NCI-H524 (cell line): ENCODE measurements around the gene IGF1R.

Experiments
- DNase-seq, 2 experiments: peaks; one replicate each; lab custom pipeline; 2025; lab: John Stamatoyannopoulos, UW

The IGF1R gene

DNA sequence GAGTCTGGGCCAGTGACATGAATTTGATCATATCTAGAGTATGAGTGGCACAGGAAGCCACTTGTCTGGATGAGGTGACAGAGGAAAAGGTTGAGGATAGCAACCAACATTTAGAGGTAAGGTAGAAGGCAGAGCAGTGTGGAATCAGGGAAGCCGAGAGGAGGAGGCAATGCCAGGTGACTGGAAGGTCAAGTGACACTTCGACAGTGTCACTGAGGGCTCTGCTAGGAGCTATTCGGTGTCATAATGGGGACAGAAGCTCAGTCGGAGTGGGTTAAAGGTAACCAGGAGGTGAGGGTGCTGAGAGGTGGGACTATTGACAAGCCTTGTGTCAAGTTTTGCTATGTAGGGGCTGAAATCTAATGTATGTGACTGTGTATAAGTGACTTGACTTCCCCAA is 56.7 kb downstream of the IGF1R start:
- DNase-seq, result no peak

DNA sequence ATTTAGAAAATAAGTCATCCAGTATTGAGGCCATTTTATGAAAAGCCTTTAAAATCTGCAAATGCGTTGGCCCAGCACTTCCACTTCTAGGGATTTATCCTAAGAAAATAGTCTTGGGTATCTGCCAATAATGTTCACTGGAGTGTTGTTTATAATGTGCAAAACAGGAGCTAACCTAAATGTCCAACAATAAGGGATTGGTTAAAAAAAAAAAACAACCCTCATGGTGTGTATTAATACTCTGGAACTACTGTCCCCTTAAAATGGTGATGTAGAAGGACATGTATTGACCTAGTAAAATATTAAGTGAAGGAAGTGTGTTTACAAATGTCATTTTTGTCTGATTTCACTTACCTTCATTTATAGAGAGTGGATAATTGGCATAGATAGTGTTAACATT is 58.0 kb downstream of the IGF1R start:
- no peak for DNase-seq

DNA sequence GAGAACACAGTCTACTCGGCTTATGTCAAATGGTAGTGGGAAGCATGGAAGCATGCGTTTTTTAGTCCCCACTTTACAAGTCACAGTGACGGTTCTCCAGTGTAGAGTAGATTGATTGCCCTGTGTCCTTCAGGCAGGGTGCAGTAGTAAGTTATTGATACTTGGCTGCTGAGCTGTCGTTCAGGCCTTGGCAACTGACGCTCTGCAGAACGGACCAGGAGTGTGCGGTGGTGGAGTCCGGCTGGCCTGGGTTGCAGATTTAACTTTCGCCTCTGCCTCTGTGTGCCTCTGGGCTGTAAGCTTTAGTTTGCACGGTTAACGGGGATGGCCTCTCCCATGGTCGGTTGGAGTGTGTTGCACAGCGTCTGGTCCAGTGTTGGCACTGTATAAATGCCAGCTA is 58.6 kb downstream of the IGF1R start:
- no peak for DNase-seq

GRCh38 chr15:98708037-98708590 is 59.8 kb downstream of the IGF1R start:
- DNase-seq, result no peak

DNA sequence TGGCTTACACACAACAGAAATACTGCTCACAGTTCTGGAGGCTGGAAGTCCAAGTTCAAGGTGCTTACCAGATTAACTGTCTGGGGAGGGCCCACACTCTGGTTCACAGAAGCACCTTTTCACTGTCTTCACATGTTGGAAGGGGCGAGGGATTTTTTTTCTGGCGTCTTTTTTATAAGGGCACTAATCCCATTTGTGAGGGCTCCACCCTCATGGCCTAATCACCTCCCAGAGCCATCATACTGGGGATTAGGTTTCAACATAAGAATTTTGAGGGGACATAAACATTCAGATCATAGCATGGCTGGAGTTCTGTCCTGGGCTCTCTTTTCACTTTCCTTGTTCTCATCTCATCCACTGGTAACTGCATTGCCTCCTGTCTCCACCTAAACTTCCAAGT is 63.5 kb downstream of the IGF1R start:
- no peak for DNase-seq

- DNase-seq, result no peak
Observed at GRCh38 chr15:98712845-98713584, 64.7 kb downstream of the IGF1R start.

DNA sequence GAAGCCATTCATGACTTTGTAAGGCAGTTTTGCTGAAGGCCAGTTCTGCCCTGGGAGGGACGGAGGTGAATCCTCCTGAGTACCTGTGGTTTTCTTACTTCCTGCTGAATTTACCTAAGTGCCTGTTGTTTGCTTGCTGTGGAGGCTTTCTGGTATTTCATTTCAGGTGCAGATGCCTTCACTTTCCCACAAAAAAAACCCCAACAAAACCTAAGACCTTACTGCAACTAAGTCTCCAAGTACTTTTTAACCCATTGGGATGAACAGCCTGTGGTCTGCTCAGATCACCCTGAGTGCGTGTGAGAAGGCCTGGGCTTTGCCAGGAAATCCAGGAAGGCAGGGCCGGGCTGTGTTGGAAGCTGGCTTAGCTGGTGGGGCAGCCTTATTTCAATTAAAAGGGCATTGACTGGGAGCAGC is 65.3 kb downstream of the IGF1R start:
- no peak for DNase-seq

DNA sequence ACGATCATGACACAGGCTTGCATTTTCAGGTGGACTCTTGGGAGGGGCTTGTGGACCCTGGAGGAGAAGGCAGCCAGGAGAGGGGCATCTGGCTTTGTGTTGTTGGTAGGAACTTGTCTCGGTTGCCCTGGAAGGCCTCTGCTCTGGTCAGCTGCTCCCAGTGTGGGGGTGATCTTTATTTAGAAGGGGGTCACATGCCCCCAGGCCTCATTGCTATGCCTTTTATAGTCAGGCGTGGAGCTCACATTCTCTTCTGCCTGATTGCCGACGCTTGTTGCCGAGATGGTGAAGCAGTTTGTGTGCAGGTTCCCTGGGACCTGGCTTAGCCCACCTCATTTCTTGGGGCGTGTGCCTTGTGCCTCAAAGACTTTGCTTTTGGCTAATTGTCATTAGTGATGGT is 66.6 kb downstream of the IGF1R start:
- DNase-seq, result no peak

DNA sequence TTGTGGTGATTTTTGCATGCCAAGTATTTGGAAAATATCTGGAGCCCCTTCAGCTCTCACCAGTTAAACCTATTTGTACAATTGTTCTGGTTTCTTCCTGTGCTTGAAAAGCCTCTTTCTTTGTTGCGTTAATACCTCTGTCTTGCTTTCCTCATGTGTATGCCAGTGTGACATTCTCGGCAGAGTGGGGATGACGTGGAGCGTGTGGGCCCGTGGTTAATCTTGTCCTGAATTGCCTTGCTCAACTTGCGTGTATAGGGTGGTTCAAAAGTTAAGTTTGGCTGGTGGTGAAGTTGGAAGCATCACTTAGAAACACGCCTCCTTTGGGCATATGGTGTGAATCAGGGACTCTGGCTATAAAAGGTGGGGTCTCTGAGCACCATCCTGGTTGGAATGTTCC is 67.1 kb downstream of the IGF1R start:
- DNase-seq, result no peak

- DNase-seq, result peak in 1 of 2 experiments; percentile 11
Observed at GRCh38 chr15:98715890-98716443, 67.6 kb downstream of the IGF1R start.

GRCh38 chr15:98717371-98717770 is 69.0 kb downstream of the IGF1R start:
- DNase-seq, result no peak

- DNase-seq, result no peak
Observed at GRCh38 chr15:98717942-98718341, 69.6 kb downstream of the IGF1R start.

GRCh38 chr15:98718426-98719136 is 70.2 kb downstream of the IGF1R start:
- peak in 1 of 2 experiments; percentile 25 for DNase-seq

DNA sequence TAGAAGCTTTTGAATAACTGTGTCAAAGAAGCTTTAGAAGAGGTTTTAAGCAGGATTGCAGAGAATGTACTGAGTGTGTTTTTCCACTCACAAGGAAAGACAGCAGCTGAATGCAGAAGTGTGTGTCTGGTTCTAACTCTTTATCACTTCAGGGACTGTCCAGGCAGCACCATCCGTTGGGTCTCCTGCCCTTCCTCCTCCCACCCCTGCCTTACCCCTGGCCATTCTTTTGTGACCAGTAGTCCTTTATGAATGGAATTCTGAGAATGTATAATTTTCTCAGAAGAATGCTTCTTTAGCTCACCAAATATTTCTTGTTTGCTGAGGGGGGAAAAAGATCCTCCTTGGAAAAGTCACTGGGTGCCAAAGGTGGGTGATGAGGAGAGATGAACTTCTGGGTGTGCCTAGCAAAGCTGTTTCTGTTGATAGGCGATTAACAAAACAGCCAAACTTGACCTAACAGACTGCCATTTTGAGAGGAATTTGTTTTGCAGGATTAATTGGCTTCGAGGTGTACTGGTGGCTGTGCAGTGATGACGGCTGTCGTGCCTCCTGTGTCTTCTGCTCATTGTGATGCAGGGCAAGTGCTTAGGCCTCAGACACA is 70.9 kb downstream of the IGF1R start:
- no peak for DNase-seq

GRCh38 chr15:98720031-98720430 is 71.7 kb downstream of the IGF1R start:
- DNase-seq, result peak in 1 of 2 experiments; percentile 11

DNA sequence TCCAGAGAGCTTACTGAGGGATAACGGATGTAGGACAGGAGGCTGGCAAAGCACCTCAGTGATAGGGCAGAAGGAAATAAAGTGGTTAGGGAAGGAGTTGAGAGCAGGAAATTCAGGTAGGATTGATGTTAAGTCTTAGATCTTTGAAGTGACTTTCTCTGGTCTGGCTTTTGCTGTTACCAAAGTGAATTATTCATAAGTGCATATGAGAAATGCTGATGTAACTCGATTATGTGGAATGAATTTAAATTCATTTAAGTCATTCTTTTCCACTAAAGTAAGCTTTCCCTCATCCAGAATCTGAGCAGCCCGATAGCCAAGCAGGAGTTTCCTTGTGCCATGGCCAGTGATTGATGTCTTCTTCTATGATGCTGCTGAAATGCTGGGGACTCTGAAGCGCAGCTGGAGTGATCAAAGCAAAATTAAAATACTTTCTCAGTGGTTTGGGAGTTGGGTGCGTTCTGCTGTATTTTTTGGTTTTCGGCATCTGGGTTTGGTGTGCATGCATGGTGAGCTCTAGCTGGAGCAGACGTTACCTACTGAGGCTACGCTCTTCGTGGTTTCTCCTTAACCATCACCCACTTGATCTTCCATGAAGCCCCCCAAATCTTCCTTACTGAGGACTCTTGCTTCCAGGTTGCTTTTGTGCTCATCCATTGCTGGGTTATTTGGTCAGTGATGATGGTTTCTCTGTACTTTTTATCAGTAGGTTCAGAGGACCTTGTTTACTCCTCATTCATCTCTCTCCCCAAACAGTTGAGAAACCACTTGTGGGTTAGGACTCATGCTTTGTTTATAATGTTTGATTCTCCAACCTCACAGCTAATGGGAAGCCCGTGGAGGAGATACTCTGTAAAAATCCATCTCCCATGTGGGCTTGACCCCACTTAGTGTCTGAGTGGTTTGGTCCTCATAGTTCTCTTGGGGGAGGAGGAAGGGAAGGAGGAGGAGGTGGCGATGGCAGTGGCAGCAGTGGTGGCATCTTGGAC is 72.5 kb downstream of the IGF1R start:
- no peak for DNase-seq

GRCh38 chr15:98722209-98722608 is 73.9 kb downstream of the IGF1R start:
- DNase-seq, result no peak

DNA sequence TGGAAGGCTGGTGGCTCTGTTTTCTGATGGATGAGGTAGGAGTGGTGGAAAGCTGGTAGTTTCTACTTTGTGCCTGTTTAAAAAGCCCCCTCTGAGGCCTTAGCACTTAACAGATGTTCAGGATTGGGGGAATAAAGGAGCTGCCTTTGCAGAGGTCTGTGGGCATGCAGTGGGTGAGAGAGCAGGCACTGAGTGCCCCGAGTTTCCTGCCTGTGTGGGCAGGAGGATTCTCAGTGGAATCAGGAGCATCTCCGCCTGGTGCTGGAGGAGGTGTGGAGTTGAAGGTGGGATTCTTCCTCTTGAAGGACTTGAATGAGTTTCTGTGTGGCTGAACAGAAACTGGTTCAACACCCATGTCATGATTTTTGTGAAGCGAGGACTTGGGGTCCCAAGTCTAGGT is 74.3 kb downstream of the IGF1R start:
- DNase-seq, result peak in 1 of 2 experiments; percentile 28

DNA sequence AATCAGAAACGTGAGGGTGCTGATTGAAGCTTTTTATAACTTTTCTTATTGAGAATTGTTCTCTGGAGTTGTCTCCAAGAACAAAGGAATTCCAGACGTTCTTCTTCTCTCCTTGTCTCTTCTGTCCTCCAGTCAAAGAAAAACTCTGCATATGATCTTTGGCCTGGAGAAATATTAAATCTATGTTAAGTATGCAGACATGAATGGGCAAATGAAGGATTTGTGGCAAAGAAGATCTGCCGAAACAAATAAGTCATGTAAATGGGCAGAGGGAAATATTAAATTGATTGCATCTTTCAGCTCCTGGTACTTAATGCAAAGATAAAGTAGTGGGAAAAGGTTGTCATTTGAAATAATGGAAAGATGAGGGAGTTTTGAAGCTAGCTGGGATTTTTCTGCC is 74.9 kb downstream of the IGF1R start:
- no peak for DNase-seq

GRCh38 chr15:98724048-98724447 is 75.7 kb downstream of the IGF1R start:
- DNase-seq, result no peak

GRCh38 chr15:98724494-98724893 is 76.2 kb downstream of the IGF1R start:
- no peak for DNase-seq
